ENCODE results near the gene UFSP2.

DNA sequence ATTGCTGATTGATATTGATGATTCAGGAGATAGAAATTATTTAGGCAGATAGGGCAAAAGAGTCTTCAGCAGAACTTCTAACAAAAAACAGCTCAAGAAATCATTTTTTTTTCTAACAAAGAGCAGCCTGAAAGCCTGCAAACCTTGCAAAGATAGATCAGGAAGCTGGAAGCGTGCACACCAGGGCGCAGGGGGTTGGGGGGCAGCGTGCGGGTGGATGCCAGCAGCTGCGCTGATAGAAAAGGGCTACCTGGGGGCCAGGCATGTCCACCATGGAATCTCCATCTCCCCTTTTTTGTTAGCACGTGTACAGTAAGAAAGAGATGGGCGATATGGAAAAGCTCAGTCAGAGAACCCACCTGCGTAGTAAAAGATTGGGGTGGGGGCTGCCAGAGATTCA, 47.5 kb upstream of the UFSP2 start:
- no peak for TF ChIP-seq POLR2AphosphoS5 (IDR thresholded peaks at IDR 0.05; ENCODE audit: low read depth, low read length)
- TF ChIP-seq TAF1 (IDR thresholded peaks at IDR 0.05; ENCODE audit: borderline replicate concordance, low read depth, low read length) = no peak

Data from GM12892 (cell line).